Esophagus muscularis mucosa (tissue), 3 donors: ENCODE data around the gene OSBPL10.

Experiments
- CTCF ChIP-seq, 3 experiments: fragments of 200-600 bp in 2 of 3; fragments of 450-650 bp in 1 of 3; sonication (generic) in 2 of 3; IDR thresholded peaks; one replicate each; pipeline ENCODE4 v1.5.1; 2017 to 2019; ENCODE audit warnings: antibody characterized with exemption in 3 of 3, mild to moderate bottlenecking in 2 of 3, moderate library complexity in 1 of 3
- POLR2AphosphoS5 ChIP-seq, 2 donors: sonication (generic); formaldehyde crosslinking; IDR thresholded peaks; one replicate each; pipeline ENCODE4 v1.6.1; 2017; ENCODE audit warnings: antibody characterized with exemption in 2 of 2

DNA sequence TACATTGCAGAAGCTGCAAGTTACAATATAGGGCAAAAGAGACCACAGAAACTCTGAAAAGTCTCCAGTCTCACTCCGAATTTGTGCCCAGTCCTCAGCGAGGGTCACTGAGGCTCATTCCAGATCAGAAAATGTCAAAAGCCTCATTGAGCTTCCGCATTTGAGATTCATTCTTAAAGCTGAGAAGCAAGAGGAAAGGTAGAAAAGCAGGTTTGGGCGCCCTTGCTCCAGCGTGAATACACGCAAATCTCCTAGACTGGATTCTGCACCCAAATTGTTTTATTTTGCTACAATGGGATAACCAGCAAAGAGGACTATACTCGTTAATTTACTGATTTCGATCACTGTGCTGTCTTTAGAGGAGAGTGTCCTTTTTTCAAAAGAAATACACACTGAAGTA, 236.1 kb downstream of the OSBPL10 start:
- no peak for TF ChIP-seq CTCF (IDR thresholded peaks at IDR 0.05)
- TF ChIP-seq POLR2AphosphoS5 (IDR thresholded peaks at IDR 0.05): no peak
